Muscle of leg (tissue), 11 donors: ENCODE measurements around the gene LRP1. TPM values are rescaled to one million over a fixed set of nuclear protein-coding genes. Genes with fewer than 3 reads are reported as not detected.

Source experiments
- DNase-seq: peaks from one replicate; pipeline ENCODE4 v3.0.0; 2013
- H3K27ac ChIP-seq: one replicate; pipeline ENCODE4 v1.5.1; 2013; ENCODE audit warnings: mild to moderate bottlenecking, low read length, control low read depth
- H3K27me3 ChIP-seq: one replicate; pipeline ENCODE4 v1.6.1; 2013; ENCODE audit warnings: low read length; ENCODE audit not compliant: control insufficient read depth, insufficient read depth
- H3K36me3 ChIP-seq: one replicate; pipeline ENCODE4 v1.6.1; 2013; ENCODE audit warnings: low read length; ENCODE audit not compliant: control insufficient read depth, insufficient read depth
- H3K4me1 ChIP-seq: one replicate; pipeline ENCODE4 v1.6.1; 2013; ENCODE audit warnings: low read length; ENCODE audit not compliant: control insufficient read depth, insufficient read depth
- H3K4me3 ChIP-seq: one replicate; pipeline ENCODE4 v1.5.1; 2013; ENCODE audit warnings: low read length, control low read depth
- H3K9me3 ChIP-seq: replicated peaks from 2 replicates; pipeline ENCODE4 v1.6.1; 2013; ENCODE audit warnings: low read depth, low read length; ENCODE audit not compliant: control insufficient read depth
- WGBS: methylation state at CpG from one replicate; pipeline ENCODE4 v1.1.5; 2013; ENCODE audit warnings: missing lambda C conversion rate; ENCODE audit not compliant: insufficient coverage; 5-methylcytosine and 5-hydroxymethylcytosine counted together
- polyA plus RNA-seq, 8 donors: library from polyadenylated mRNA; unstranded; fragments of 120-200 nt; gene quantifications; one replicate each; pipeline versions ENCODE4 v1.2.1 to v1.2.3, GENCODE V29; 2013; ENCODE audit warnings: inconsistent platforms in 1 of 8, low replicate concordance in 1 of 8; ENCODE audit not compliant: insufficient read length in 8 of 8, insufficient read depth in 1 of 8
- total RNA-seq: library from RNA; stranded (reverse); fragments of 120-200 nt; gene quantifications from one replicate; pipeline ENCODE4 v1.2.4, GENCODE V29; 2013

Gene LRP1
- total and polyA plus RNA-seq, 9 donors: 82.7 to 231 (median 160) TPM

- Histone ChIP-seq H3K4me3 (no peak overlapping the region), H3K27ac (no peak overlapping the region), H3K27me3 (no peaks in the 10 kb centered on the region), H3K4me1 (peaks cover 5% of the 10 kb centered on the region), H3K36me3 (peaks cover 93% of the 10 kb centered on the region), H3K9me3 (no peaks in the 10 kb centered on the region)
- DNase-seq: no peak
- WGBS: 88% methylated on average over 14 of the region's 15 CpGs
Observed at GRCh38 chr12:57200497-57200896, 72.2 kb downstream of the LRP1 start.

GRCh38 chr12:57201219-57201618, 72.9 kb downstream of the LRP1 start:
- no peak for DNase-seq
- no peaks in the 10 kb centered on the region for H3K27me3 ChIP-seq
- no peak overlapping the region for H3K27ac ChIP-seq
- H3K4me3 ChIP-seq: no peak overlapping the region
- H3K36me3 ChIP-seq: peaks cover 93% of the 10 kb centered on the region
- peaks cover 5% of the 10 kb centered on the region for H3K4me1 ChIP-seq
- WGBS: 76% methylated on average over 6 of the region's 8 CpGs
- H3K9me3 ChIP-seq: no peaks in the 10 kb centered on the region

- Histone ChIP-seq H3K4me1 (peaks cover 5% of the 10 kb centered on the region), H3K27ac (no peak overlapping the region), H3K27me3 (no peaks in the 10 kb centered on the region), H3K4me3 (no peak overlapping the region), H3K9me3 (no peaks in the 10 kb centered on the region), H3K36me3 (peaks cover 93% of the 10 kb centered on the region)
- 81% methylated on average over 13 of the region's 16 CpGs for WGBS
- no peak for DNase-seq
Observed at GRCh38 chr12:57201631-57202030, 73.3 kb downstream of the LRP1 start.

- 85% methylated on average over 12 of the region's 19 CpGs for WGBS
- no peaks in the 10 kb centered on the region for H3K9me3 ChIP-seq
- no peaks in the 10 kb centered on the region for H3K27me3 ChIP-seq
- H3K36me3 ChIP-seq: peaks cover 88% of the 10 kb centered on the region
- H3K4me3 ChIP-seq: no peak overlapping the region
- DNase-seq: no peak
- no peak overlapping the region for H3K27ac ChIP-seq
- H3K4me1 ChIP-seq: peaks cover 5% of the 10 kb centered on the region
Observed at GRCh38 chr12:57202321-57202720, 74.0 kb downstream of the LRP1 start.

GRCh38 chr12:57203201-57203600, 74.9 kb downstream of the LRP1 start:
- WGBS: 89% methylated on average over 28 of the region's 28 CpGs
- Histone ChIP-seq H3K9me3 (no peaks in the 10 kb centered on the region), H3K4me1 (peaks cover 5% of the 10 kb centered on the region), H3K27me3 (no peaks in the 10 kb centered on the region), H3K36me3 (peaks cover 87% of the 10 kb centered on the region), H3K27ac (no peak overlapping the region), H3K4me3 (no peak overlapping the region)
- DNase-seq: no peak

GRCh38 chr12:57203791-57204190, 75.5 kb downstream of the LRP1 start:
- Histone ChIP-seq H3K27me3 (no peaks in the 10 kb centered on the region), H3K36me3 (peaks cover 87% of the 10 kb centered on the region), H3K9me3 (no peaks in the 10 kb centered on the region), H3K4me1 (peaks cover 11% of the 10 kb centered on the region), H3K4me3 (no peak overlapping the region), H3K27ac (no peak overlapping the region)
- DNase-seq: no peak
- WGBS: 80% methylated on average over 9 of the region's 11 CpGs

- no peak overlapping the region for H3K4me3 ChIP-seq
- no peak overlapping the region for H3K27ac ChIP-seq
- H3K9me3 ChIP-seq: no peaks in the 10 kb centered on the region
- H3K4me1 ChIP-seq: peaks cover 12% of the 10 kb centered on the region
- WGBS: 85% methylated on average over 14 of the region's 19 CpGs
- peaks cover 86% of the 10 kb centered on the region for H3K36me3 ChIP-seq
- no peak for DNase-seq
- H3K27me3 ChIP-seq: no peaks in the 10 kb centered on the region
Observed at GRCh38 chr12:57204454-57204853, 76.2 kb downstream of the LRP1 start.

GRCh38 chr12:57205186-57205585, 76.9 kb downstream of the LRP1 start:
- peaks cover 86% of the 10 kb centered on the region for H3K36me3 ChIP-seq
- DNase-seq: no peak
- H3K27me3 ChIP-seq: no peaks in the 10 kb centered on the region
- WGBS: 93% methylated on average over 16 of the region's 26 CpGs
- no peak overlapping the region for H3K4me3 ChIP-seq
- no peaks in the 10 kb centered on the region for H3K9me3 ChIP-seq
- no peak overlapping the region for H3K27ac ChIP-seq
- H3K4me1 ChIP-seq: peaks cover 12% of the 10 kb centered on the region

- Histone ChIP-seq H3K36me3 (peaks cover 85% of the 10 kb centered on the region), H3K27me3 (no peaks in the 10 kb centered on the region), H3K4me3 (no peak overlapping the region), H3K4me1 (peaks cover 13% of the 10 kb centered on the region), H3K27ac (no peak overlapping the region), H3K9me3 (no peaks in the 10 kb centered on the region)
- WGBS: 83% methylated on average over 5 of the region's 7 CpGs
- DNase-seq: no peak
Observed at GRCh38 chr12:57205931-57206330, 77.6 kb downstream of the LRP1 start.

- peaks cover 87% of the 10 kb centered on the region for H3K36me3 ChIP-seq
- no peaks in the 10 kb centered on the region for H3K27me3 ChIP-seq
- peaks cover 11% of the 10 kb centered on the region for H3K4me1 ChIP-seq
- no peak for DNase-seq
- WGBS: 79% methylated on average over 28 of the region's 29 CpGs
- no peak overlapping the region for H3K27ac ChIP-seq
- H3K9me3 ChIP-seq: no peaks in the 10 kb centered on the region
- no peak overlapping the region for H3K4me3 ChIP-seq
Observed at GRCh38 chr12:57207731-57208630, 79.7 kb downstream of the LRP1 start.
